Measurements from ENCODE around the gene KCNH2.

KCNH2 gene

DNA sequence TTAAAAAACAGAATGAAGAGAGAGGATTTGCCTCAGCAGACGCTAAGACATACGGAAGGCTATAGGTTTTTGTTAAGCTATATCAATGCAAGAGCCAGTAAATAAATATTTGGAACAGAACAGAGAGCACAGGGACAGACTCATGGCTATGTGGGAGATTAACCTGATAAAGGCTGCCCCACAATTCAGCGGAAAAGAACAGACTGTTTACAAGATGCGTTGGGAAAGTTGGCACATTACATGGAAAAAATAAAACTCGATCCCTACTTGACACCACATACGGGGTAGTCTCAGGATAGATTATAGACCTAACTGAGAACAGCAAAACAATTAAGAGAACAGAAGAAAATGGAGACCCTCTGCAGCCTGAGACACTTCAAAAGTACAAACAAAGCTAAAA, 10.8 kb downstream of the KCNH2 start:
- POLR2A ChIA-PET: interaction anchor here (0.6 kb wide), 1 partner anchor 1869 kb away, joined by 5 read pairs; no protein-coding TSS in a partner anchor
- TF ChIP-seq ZNF384 (IDR thresholded peaks at IDR 0.05) (no peak), SP1 (IDR thresholded peaks at IDR 0.05) (no peak), ELF4 (IDR thresholded peaks at IDR 0.05) (no peak), ARNT (IDR thresholded peaks at IDR 0.05) (no peak), SUZ12 (IDR thresholded peaks at IDR 0.05) (no peak), HDGF (IDR thresholded peaks at IDR 0.05; ENCODE audit: borderline replicate concordance) (no peak), FOXA1 (IDR thresholded peaks at IDR 0.05) (no peak), FOXK2 (IDR thresholded peaks at IDR 0.05) (no peak), TARDBP (IDR thresholded peaks at IDR 0.05) (no peak), FOXM1 (IDR thresholded peaks at IDR 0.05; ENCODE audit: borderline replicate concordance) (no peak), NFRKB (IDR thresholded peaks at IDR 0.05) (no peak), LEF1 (IDR thresholded peaks at IDR 0.05; ENCODE audit: borderline replicate concordance) (no peak), CTBP1 (IDR thresholded peaks at IDR 0.05; ENCODE audit: borderline replicate concordance) (no peak), L3MBTL2 (conservative IDR thresholded peaks at IDR 0.05) (no peak), BHLHE40 (IDR thresholded peaks at IDR 0.05; ENCODE audit: borderline replicate concordance) (no peak)
- TF ChIP-seq, protein P1, sequence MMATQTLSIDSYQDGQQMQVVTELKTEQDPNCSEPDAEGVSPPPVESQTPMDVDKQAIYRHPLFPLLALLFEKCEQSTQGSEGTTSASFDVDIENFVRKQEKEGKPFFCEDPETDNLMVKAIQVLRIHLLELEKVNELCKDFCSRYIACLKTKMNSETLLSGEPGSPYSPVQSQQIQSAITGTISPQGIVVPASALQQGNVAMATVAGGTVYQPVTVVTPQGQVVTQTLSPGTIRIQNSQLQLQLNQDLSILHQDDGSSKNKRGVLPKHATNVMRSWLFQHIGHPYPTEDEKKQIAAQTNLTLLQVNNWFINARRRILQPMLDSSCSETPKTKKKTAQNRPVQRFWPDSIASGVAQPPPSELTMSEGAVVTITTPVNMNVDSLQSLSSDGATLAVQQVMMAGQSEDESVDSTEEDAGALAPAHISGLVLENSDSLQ (IDR thresholded peaks at IDR 0.05): no peak
- no peak for DNase-seq (ENCODE audit: extremely low spot score)
- CTCF ChIA-PET: interaction anchor here (0.6 to 0.7 kb wide), 2 partner anchors 17 to 19 kb away, joined by 3 read pairs; no protein-coding TSS in a partner anchor

DNA sequence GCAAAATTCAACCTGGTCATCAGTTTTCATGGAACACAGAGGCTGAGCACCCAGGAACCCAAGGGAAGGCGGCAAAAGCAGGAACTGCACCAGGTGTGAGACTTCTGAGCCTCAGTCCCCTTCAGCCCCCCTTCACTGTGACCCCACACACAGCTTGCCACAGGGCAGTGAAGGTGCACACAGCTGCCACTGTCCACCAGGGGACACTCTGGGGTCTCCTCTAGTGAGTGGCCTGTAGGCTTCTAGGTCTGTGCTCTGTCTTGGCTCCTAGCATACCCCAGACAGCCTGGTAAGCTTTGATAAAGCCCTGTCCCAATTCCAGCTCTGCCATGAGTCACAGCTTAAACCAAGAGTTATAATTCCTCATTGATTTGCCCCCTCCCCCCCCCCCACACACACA, 12.1 kb downstream of the KCNH2 start:
- POLR2A ChIA-PET: no interaction called here
- DNase-seq (ENCODE audit: extremely low spot score): no peak
- CTCF ChIA-PET: interaction anchor here (2.4 to 2.9 kb wide), 2 partner anchors 9 to 19 kb away, joined by 12 to 33 read pairs; no protein-coding TSS in a partner anchor
- TF ChIP-seq TARDBP (IDR thresholded peaks at IDR 0.05): no peak
- no peak for TF ChIP-seq CTBP1 (IDR thresholded peaks at IDR 0.05; ENCODE audit: borderline replicate concordance)
- TF ChIP-seq ELF4 (IDR thresholded peaks at IDR 0.05): no peak
- no peak for TF ChIP-seq ZNF384 (IDR thresholded peaks at IDR 0.05)
- no peak for TF ChIP-seq SP1 (IDR thresholded peaks at IDR 0.05)

DNA sequence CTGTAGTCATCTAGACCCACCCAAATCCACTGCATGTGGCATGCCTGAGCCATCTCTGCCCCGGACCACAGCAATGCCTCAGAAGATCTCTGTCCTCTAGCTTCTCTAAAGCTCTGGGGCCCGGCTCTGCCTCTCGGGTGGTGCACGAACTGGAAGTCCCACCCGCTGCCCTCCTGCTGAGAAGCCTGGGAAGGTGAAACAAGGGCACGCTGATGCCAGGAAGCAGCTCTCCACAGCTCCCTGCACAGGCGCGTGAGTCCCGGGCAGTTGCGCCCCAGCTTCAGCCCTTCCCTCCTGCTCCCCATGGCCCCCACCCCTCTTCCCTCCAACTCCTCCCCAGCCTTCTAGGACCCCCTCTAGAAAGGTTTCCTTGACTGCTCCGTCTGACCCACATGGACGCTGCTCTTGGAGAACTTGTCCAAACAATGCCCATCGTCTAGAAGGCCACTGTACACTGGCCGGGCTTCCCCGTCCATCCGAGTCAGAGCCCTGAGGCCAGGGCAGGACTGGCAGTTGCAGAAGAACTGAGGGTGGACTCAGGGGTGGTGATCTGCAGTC, 12.8 kb downstream of the KCNH2 start:
- TF ChIP-seq FOXK2 (IDR thresholded peaks at IDR 0.05) (no peak), TARDBP (IDR thresholded peaks at IDR 0.05) (no peak), BHLHE40 (IDR thresholded peaks at IDR 0.05; ENCODE audit: borderline replicate concordance) (no peak), L3MBTL2 (conservative IDR thresholded peaks at IDR 0.05) (no peak), FOXM1 (IDR thresholded peaks at IDR 0.05; ENCODE audit: borderline replicate concordance) (no peak), ELF4 (IDR thresholded peaks at IDR 0.05) (no peak), FOXA1 (IDR thresholded peaks at IDR 0.05) (no peak), ZNF384 (IDR thresholded peaks at IDR 0.05) (no peak), ARNT (IDR thresholded peaks at IDR 0.05) (no peak), SUZ12 (IDR thresholded peaks at IDR 0.05) (no peak), HDGF (IDR thresholded peaks at IDR 0.05; ENCODE audit: borderline replicate concordance) (no peak), LEF1 (IDR thresholded peaks at IDR 0.05; ENCODE audit: borderline replicate concordance) (no peak), CTBP1 (IDR thresholded peaks at IDR 0.05; ENCODE audit: borderline replicate concordance) (no peak), NFRKB (IDR thresholded peaks at IDR 0.05) (no peak), SP1 (IDR thresholded peaks at IDR 0.05) (no peak)
- TF ChIP-seq, protein P1 (IDR thresholded peaks at IDR 0.05): no peak
- DNase-seq (ENCODE audit: extremely low spot score): no peak
- ChIA-PET CTCF (interaction anchor here (0.7 to 2.9 kb wide), 9 partner anchors 10 to 142 kb away, joined by 3 to 33 read pairs (median 4); no protein-coding TSS in a partner anchor), POLR2A (no interaction called here)

DNA sequence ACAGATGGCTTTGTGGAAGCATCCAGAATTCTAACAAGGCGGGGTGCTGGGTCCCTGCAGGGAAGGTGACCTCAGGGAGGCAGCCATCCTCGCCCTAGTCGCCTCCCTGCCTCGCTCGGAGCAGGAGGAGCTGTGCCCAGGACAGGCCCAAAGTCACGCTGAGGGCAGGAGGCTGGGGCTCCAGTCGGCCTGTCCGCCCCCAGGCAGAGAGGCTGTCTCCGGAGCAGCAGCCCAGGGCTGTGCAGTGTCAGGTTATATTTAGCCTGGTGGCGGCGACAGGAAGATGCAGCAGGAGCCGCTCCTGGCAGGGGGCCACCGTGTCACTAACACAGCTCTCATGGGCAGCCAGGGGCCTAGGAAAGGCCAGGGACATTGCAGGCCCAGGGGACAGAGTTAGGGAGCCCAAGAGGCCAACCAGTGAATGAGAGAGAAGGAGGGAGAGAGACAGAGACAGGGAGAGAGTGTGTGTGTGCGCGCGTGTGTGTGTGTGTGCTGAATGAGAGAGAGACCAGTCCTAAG, 13.5 kb downstream of the KCNH2 start:
- ChIA-PET CTCF (interaction anchor here (0.6 to 2.9 kb wide), 10 partner anchors 11 to 142 kb away, joined by 3 to 33 read pairs (median 4); no protein-coding TSS in a partner anchor), POLR2A (no interaction called here)
- peak; percentile 83 for DNase-seq (ENCODE audit: extremely low spot score)
- TF ChIP-seq SUZ12 (IDR thresholded peaks at IDR 0.05) (no peak), ELF4 (IDR thresholded peaks at IDR 0.05) (no peak), SP1 (IDR thresholded peaks at IDR 0.05) (no peak), ARNT (IDR thresholded peaks at IDR 0.05) (no peak)

DNA sequence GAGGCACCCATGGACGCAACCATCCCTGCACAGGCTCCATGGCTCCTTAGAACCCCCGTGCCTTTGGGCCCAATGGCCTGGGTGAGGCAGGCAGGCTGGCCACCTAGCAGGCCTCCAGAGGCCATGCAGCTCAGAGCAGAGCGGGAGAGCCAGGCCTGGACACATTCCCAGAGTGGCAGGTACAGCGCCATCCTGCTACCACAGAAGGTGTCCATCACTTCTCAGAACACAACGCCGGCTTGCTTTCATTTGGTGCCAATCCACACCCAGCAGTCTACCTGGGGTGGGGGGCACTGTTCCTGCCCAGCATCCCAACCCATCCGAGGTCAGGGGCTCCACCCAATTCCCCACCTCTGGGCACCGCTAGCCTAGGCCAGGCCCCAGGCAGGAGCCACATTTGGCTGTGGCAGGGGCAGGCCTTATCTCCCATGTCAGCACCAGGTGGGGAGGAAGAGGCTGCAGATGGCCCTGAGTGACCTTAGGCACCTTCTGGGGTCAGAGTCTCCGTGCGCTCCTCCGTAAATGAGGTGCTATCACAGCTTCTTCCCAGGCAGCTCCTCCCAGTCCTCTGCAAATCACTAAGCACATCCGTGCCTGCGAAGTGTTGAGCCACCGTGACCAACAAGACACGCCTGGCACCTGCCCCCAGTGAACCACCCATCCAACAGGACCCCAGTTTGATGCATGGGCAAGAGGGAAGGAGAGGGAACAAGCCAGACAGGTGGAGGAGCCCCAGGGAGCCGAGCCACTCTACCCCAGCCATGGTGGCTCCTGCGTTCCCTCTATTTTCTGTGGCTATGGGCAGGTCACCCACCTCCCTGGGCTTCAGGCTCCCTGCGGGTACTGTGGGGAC, 14.2 kb downstream of the KCNH2 start:
- POLR2A ChIA-PET: no interaction called here
- CTCF ChIA-PET: interaction anchor here (1.0 to 5.2 kb wide), 11 partner anchors 11 to 147 kb away, joined by 3 to 51 read pairs (median 4); no protein-coding TSS in a partner anchor
- no peak for DNase-seq (ENCODE audit: extremely low spot score)
- TF ChIP-seq ELF4 (IDR thresholded peaks at IDR 0.05) (no peak), CTBP1 (IDR thresholded peaks at IDR 0.05; ENCODE audit: borderline replicate concordance) (no peak), ARNT (IDR thresholded peaks at IDR 0.05) (no peak), TARDBP (IDR thresholded peaks at IDR 0.05) (no peak), L3MBTL2 (conservative IDR thresholded peaks at IDR 0.05) (no peak), FOXM1 (IDR thresholded peaks at IDR 0.05; ENCODE audit: borderline replicate concordance) (no peak), ZNF384 (IDR thresholded peaks at IDR 0.05) (no peak), HDGF (IDR thresholded peaks at IDR 0.05; ENCODE audit: borderline replicate concordance) (no peak), SP1 (IDR thresholded peaks at IDR 0.05) (no peak), LEF1 (IDR thresholded peaks at IDR 0.05; ENCODE audit: borderline replicate concordance) (no peak), NFRKB (IDR thresholded peaks at IDR 0.05) (no peak), FOXA1 (IDR thresholded peaks at IDR 0.05) (no peak), SUZ12 (IDR thresholded peaks at IDR 0.05) (no peak), FOXK2 (IDR thresholded peaks at IDR 0.05) (no peak)
- TF ChIP-seq, protein P1 (IDR thresholded peaks at IDR 0.05): no peak

Measured in HEK293T (cell line).